Measurements from ENCODE around the gene OTOR. TPM values are rescaled to one million over a fixed set of nuclear protein-coding genes. Genes with fewer than 3 reads are reported as not detected.

The OTOR gene
- total RNA-seq, 5 donors from 2014 or later (not counting 1 experiment from before 2014, with no cell fraction given): not detected

DNA sequence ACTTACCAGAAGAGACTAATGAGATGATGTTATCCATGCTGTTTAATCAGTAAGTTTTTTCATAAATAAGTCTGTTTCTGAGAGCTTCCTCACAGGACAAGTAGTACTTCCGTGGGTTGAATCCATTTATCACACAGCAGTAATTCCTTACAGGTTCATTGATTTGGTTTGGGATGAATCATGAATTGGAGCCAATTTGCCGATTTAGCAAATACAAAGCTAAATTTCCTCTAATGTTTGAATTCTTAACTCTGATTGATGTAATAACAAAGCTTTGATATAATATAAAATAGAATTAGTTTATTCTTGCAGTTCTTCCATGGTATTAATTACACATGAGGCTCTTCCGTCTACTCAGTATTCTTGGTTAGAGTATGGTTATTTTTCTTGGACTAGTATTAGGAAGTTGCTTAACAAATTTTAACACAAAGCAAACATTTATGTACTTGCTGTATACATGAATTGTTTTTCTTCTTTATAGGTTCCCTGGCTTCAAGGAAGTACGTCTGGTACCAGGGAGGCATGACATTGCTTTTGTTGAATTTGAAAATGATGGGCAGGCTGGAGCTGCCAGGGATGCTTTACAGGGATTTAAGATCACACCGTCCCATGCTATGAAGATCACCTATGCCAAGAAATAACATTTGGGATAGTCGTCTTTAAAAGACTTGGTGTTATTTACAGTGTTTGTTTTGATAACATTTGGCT, 7.6 kb upstream of the OTOR start:
- Histone ChIP-seq H3K4me3 (ENCODE audit: control insufficient read depth in 1 of 2, extremely low read depth in 1 of 2, low read length in 1 of 2) (no peak overlapping the region), H3K4me1 (ENCODE audit: control insufficient read depth in 1 of 2, extremely low read depth in 1 of 2, insufficient read depth in 2 of 2, low read length in 2 of 2) (no peaks in the 10 kb centered on the region), H3K27ac (ENCODE audit: low read length) (no peak overlapping the region), H3K9me3 (no peaks in the 10 kb centered on the region), H3K36me3 (ENCODE audit: control insufficient read depth in 2 of 2, extremely low read depth in 1 of 2, insufficient read depth in 1 of 2, low read length in 1 of 2) (peaks cover 3 to 48% of the 10 kb centered on the region in 2 donors), H3K27me3 (replicated peaks in 1 of 2; ENCODE audit: control insufficient read depth in 2 of 2, extremely low read depth in 1 of 2, insufficient read depth in 2 of 2, low read length in 1 of 2) (no peaks in the 10 kb centered on the region)
- no peak for DNase-seq
- Mint-ChIP-seq H3K4me3 (no peak overlapping the region), H3K36me3 (peaks cover 50% of the 10 kb centered on the region), H3K27me3 (no peaks in the 10 kb centered on the region), H3K27ac (no peak overlapping the region), H3K9me3 (no peaks in the 10 kb centered on the region), H3K4me1 (peaks cover 6 to 11% (median 7%) of the 10 kb centered on the region in 3 donors)
- CTCF ChIA-PET: interaction anchor here in 1 of 2 donors (1.1 kb wide), 1 partner anchor 13 kb away, joined by 3 read pairs; no protein-coding TSS in a partner anchor
- no peak for ATAC-seq (replicated peaks in 1 of 4)
- POLR2A ChIA-PET: no interaction called here
- WGBS (ENCODE audit: insufficient coverage): 100% methylated on average over 1 of the region's 6 CpGs

DNA sequence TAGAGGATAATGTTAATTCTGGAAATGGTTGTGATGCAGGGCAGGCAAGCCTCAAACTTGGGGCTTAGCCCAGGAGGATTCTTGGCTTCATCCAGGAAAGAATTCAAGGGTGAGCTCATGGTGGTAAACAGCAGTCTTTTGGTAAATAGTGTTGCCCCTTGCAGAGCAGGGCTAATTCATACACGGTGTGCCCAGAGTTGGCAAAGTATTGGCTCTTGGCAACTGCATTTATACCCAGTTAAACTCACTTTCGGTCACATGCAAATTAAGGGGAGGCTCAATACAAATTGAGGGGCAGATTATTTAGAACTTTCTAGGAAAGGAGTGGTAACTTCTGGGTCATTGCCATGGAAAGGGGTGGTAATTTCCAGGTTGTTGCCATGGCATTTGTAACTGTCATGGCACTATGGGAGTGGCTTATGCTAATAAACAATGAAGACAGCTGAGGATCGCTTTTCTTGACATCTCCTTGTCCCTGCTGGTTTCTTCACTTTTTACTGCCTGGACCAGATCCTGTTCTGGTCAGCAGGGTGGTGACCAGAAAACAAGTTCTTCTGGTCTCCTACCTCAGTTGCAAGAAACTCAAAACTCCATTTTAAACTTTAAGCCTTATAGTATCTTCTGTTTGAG, 3.9 kb upstream of the OTOR start:
- Histone ChIP-seq H3K27ac (ENCODE audit: low read length) (no peak overlapping the region), H3K27me3 (replicated peaks in 1 of 2; ENCODE audit: control insufficient read depth in 2 of 2, extremely low read depth in 1 of 2, insufficient read depth in 2 of 2, low read length in 1 of 2) (no peaks in the 10 kb centered on the region), H3K4me1 (ENCODE audit: control insufficient read depth in 1 of 2, extremely low read depth in 1 of 2, insufficient read depth in 2 of 2, low read length in 2 of 2) (no peaks in the 10 kb centered on the region), H3K4me3 (ENCODE audit: control insufficient read depth in 1 of 2, extremely low read depth in 1 of 2, low read length in 1 of 2) (no peak overlapping the region), H3K36me3 (ENCODE audit: control insufficient read depth in 2 of 2, extremely low read depth in 1 of 2, insufficient read depth in 1 of 2, low read length in 1 of 2) (peaks cover 0 to 19% of the 10 kb centered on the region in 2 donors), H3K9me3 (no peaks in the 10 kb centered on the region)
- no peak overlapping the region for H3K4me3 Mint-ChIP-seq
- H3K36me3 Mint-ChIP-seq: peaks cover 32% of the 10 kb centered on the region
- ATAC-seq (replicated peaks in 1 of 4) (no peak), DNase-seq (no peak)
- no peaks in the 10 kb centered on the region for H3K9me3 Mint-ChIP-seq
- H3K27me3 Mint-ChIP-seq: peaks cover 0 to 4% of the 10 kb centered on the region in 2 donors
- ChIA-PET CTCF (no interaction called here), POLR2A (no interaction called here)
- WGBS (ENCODE audit: insufficient coverage): 95% methylated on average over 3 of the region's 3 CpGs
- H3K4me1 Mint-ChIP-seq: peaks cover 0 to under 1% (median 0%) of the 10 kb centered on the region in 3 donors
- no peak overlapping the region for H3K27ac Mint-ChIP-seq

DNA sequence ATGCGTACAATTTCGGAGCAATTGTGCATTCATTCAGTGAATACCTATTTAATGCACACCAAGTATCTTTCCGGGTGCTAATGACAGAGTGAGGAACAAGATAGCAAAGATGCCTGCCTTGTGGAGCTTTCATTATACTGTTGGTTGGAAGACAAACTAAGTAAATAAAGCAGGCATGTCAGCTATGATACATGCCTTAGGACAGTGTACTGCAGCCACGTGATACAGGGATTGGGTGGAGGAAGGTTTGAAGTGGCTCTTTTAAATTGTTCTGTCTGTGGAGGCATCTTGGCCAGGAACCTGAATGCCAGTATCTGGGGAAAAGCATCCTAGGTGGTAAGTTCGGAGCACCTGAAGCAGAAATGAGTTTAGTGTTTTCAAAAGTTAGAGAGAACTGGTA, 3.0 kb upstream of the OTOR start:
- Mint-ChIP-seq H3K4me1 (no peaks in the 10 kb centered on the region), H3K9me3 (no peaks in the 10 kb centered on the region), H3K27ac (no peak overlapping the region), H3K4me3 (no peak overlapping the region), H3K36me3 (peaks cover 23% of the 10 kb centered on the region), H3K27me3 (peaks cover 0 to 9% of the 10 kb centered on the region in 2 donors)
- no peaks in the 10 kb centered on the region for H3K4me1 ChIP-seq (ENCODE audit: control insufficient read depth in 1 of 2, extremely low read depth in 1 of 2, insufficient read depth in 2 of 2, low read length in 2 of 2)
- no peak overlapping the region for H3K27ac ChIP-seq (ENCODE audit: low read length)
- 90% methylated on average over 3 of the region's 5 CpGs for WGBS (ENCODE audit: insufficient coverage)
- no peaks in the 10 kb centered on the region for H3K27me3 ChIP-seq (replicated peaks in 1 of 2; ENCODE audit: control insufficient read depth in 2 of 2, extremely low read depth in 1 of 2, insufficient read depth in 2 of 2, low read length in 1 of 2)
- no peak for ATAC-seq (replicated peaks in 1 of 4)
- H3K36me3 ChIP-seq (ENCODE audit: control insufficient read depth in 2 of 2, extremely low read depth in 1 of 2, insufficient read depth in 1 of 2, low read length in 1 of 2): peaks cover 0 to 11% of the 10 kb centered on the region in 2 donors
- ChIA-PET POLR2A (no interaction called here), CTCF (interaction anchor here in 1 of 2 donors (0.7 kb wide), 1 partner anchor 41 kb away, joined by 3 read pairs; no protein-coding TSS in a partner anchor)
- no peak for DNase-seq
- H3K9me3 ChIP-seq: no peaks in the 10 kb centered on the region
- no peak overlapping the region for H3K4me3 ChIP-seq (ENCODE audit: control insufficient read depth in 1 of 2, extremely low read depth in 1 of 2, low read length in 1 of 2)

DNA sequence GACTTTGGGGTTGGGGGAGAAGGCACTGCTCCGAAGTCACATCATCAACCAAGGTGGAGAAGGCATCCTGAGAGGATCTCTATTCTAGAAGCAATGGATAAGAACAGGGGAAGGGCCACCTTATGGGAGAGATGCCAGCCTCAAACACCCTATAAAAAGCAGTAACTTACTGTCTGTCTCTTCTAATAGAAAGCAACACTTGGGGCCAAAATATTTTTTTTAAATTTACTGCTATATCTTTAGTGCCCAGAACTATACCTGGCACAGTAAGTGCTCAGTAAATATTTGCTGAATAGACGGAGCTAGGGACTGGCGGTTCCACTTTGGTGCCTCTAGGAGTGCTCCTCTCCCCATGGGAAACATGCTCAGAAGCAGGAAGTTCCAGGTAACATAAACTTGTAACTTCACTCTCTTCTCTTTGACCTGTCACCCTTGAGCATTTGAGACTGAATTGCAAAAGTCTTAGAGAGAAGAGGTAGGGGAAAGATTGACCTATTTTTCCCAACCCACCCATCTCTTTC, 807 bp upstream of the OTOR start:
- Mint-ChIP-seq H3K27ac (no peak overlapping the region), H3K4me1 (peaks cover 0 to 4% (median 2%) of the 10 kb centered on the region in 3 donors), H3K4me3 (no peak overlapping the region), H3K27me3 (peaks cover 0 to 12% of the 10 kb centered on the region in 2 donors), H3K9me3 (no peaks in the 10 kb centered on the region), H3K36me3 (peaks cover 6% of the 10 kb centered on the region)
- ATAC-seq (replicated peaks in 1 of 4): no peak
- 92% methylated on average over 2 of the region's 3 CpGs for WGBS (ENCODE audit: insufficient coverage)
- ChIA-PET CTCF (no interaction called here), POLR2A (no interaction called here)
- Histone ChIP-seq H3K36me3 (ENCODE audit: control insufficient read depth in 2 of 2, extremely low read depth in 1 of 2, insufficient read depth in 1 of 2, low read length in 1 of 2) (no peaks in the 10 kb centered on the region), H3K27ac (ENCODE audit: low read length) (no peak overlapping the region), H3K4me1 (ENCODE audit: control insufficient read depth in 1 of 2, extremely low read depth in 1 of 2, insufficient read depth in 2 of 2, low read length in 2 of 2) (no peaks in the 10 kb centered on the region), H3K27me3 (replicated peaks in 1 of 2; ENCODE audit: control insufficient read depth in 2 of 2, extremely low read depth in 1 of 2, insufficient read depth in 2 of 2, low read length in 1 of 2) (no peaks in the 10 kb centered on the region), H3K9me3 (no peaks in the 10 kb centered on the region), H3K4me3 (ENCODE audit: control insufficient read depth in 1 of 2, extremely low read depth in 1 of 2, low read length in 1 of 2) (no peak overlapping the region)
- DNase-seq: no peak

DNA sequence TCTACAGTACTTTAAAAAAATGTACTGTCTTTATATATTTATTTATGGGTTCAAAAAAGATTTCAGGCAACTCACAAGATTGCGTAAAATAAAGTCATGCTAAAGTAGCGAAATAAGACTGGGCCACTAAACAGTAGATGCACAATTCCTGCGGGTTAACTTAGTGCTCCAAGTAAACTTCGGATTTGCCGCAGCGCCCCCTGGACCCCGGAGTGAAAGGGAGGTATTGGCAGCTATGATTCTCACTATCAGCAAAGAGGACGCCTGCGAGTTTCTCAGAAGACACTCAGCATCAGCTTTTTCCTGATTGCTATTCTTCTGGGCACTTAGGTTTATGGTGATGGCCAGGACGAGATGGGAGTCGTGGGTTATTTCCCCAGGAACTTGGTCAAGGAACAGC, 1.4 kb downstream of the OTOR start:
- Mint-ChIP-seq H3K4me1 (peaks cover 0 to 4% (median 2%) of the 10 kb centered on the region in 3 donors), H3K27ac (no peak overlapping the region), H3K27me3 (peaks cover 0 to 15% of the 10 kb centered on the region in 2 donors), H3K4me3 (no peak overlapping the region), H3K9me3 (no peaks in the 10 kb centered on the region), H3K36me3 (no peaks in the 10 kb centered on the region)
- ATAC-seq (replicated peaks in 1 of 4) (no peak), DNase-seq (no peak)
- Histone ChIP-seq H3K4me3 (ENCODE audit: control insufficient read depth in 1 of 2, extremely low read depth in 1 of 2, low read length in 1 of 2) (no peak overlapping the region), H3K27me3 (replicated peaks in 1 of 2; ENCODE audit: control insufficient read depth in 2 of 2, extremely low read depth in 1 of 2, insufficient read depth in 2 of 2, low read length in 1 of 2) (no peaks in the 10 kb centered on the region), H3K27ac (ENCODE audit: low read length) (no peak overlapping the region), H3K36me3 (ENCODE audit: control insufficient read depth in 2 of 2, extremely low read depth in 1 of 2, insufficient read depth in 1 of 2, low read length in 1 of 2) (no peaks in the 10 kb centered on the region), H3K9me3 (no peaks in the 10 kb centered on the region), H3K4me1 (ENCODE audit: control insufficient read depth in 1 of 2, extremely low read depth in 1 of 2, insufficient read depth in 2 of 2, low read length in 2 of 2) (no peaks in the 10 kb centered on the region)
- ChIA-PET CTCF (no interaction called here), POLR2A (no interaction called here)
- 57% methylated on average over 7 of the region's 11 CpGs for WGBS (ENCODE audit: insufficient coverage)

DNA sequence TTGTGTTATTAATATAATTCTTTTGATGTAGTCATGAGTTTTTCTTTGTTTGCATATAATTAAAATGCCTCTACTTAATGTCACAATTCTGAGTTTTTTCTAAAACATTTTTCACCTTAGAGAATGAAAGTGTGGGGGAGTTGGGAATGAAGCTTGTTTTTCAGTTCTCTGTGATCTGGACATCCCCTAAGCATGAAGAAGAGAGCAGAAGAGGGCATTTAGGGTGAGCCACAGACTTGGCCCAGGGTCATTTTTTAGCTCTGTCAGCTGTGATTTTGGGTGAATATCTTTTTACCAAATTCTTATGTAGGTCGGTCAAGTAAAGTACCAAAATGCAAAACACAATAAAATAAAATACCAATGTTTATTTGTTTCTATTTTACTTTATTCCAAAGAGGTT, 3.9 kb downstream of the OTOR start:
- Mint-ChIP-seq H3K36me3 (no peaks in the 10 kb centered on the region), H3K27me3 (peaks cover 0 to 18% of the 10 kb centered on the region in 2 donors), H3K9me3 (no peaks in the 10 kb centered on the region), H3K27ac (no peak overlapping the region), H3K4me3 (no peak overlapping the region), H3K4me1 (peaks cover 0 to 4% (median 2%) of the 10 kb centered on the region in 3 donors)
- H3K27me3 ChIP-seq (replicated peaks in 1 of 2; ENCODE audit: control insufficient read depth in 2 of 2, extremely low read depth in 1 of 2, insufficient read depth in 2 of 2, low read length in 1 of 2): no peaks in the 10 kb centered on the region
- DNase-seq (no peak), ATAC-seq (replicated peaks in 1 of 4) (no peak)
- WGBS (ENCODE audit: insufficient coverage): no CpG with 5 or more reads among the region's 1 CpG
- POLR2A ChIA-PET: no interaction called here
- CTCF ChIA-PET: interaction anchor here in 1 of 2 donors (0.5 kb wide), 1 partner anchor 49 kb away, joined by 4 read pairs; no protein-coding TSS in a partner anchor
- H3K9me3 ChIP-seq: no peaks in the 10 kb centered on the region
- no peaks in the 10 kb centered on the region for H3K36me3 ChIP-seq (ENCODE audit: control insufficient read depth in 2 of 2, extremely low read depth in 1 of 2, insufficient read depth in 1 of 2, low read length in 1 of 2)
- H3K27ac ChIP-seq (ENCODE audit: low read length): no peak overlapping the region
- no peak overlapping the region for H3K4me3 ChIP-seq (ENCODE audit: control insufficient read depth in 1 of 2, extremely low read depth in 1 of 2, low read length in 1 of 2)
- H3K4me1 ChIP-seq (ENCODE audit: control insufficient read depth in 1 of 2, extremely low read depth in 1 of 2, insufficient read depth in 2 of 2, low read length in 2 of 2): no peaks in the 10 kb centered on the region

All from T-cell (primary cell).